Heart left ventricle (tissue), 16 donors: ENCODE measurements around the gene ASXL2. TPM values are rescaled to one million over a fixed set of nuclear protein-coding genes. Genes with fewer than 3 reads are reported as not detected.

Experiments used
- ATAC-seq, 4 donors: fragments of 200-7000 bp; cut with Tn5 transposase; one replicate each; pipeline ENCODE4 v1.9.1; 2020 to 2022; ENCODE audit warnings: moderate library complexity in 4 of 4, mild to moderate bottlenecking in 3 of 4, moderate number of reproducible peaks in 1 of 4
- DNase-seq, 5 donors: peaks; one replicate each; pipeline ENCODE4 v3.0.0-alpha.2; 2020
- H3K27ac ChIP-seq, 12 donors: fragments of 200-600 bp; sonication (generic) in 4 of 12; one replicate each; pipeline versions ENCODE4 v1.5.0 to v1.8.0; 2016 to 2022; ENCODE audit warnings: mild to moderate bottlenecking in 2 of 12
- H3K27me3 ChIP-seq, 9 donors: fragments of 200-600 bp; sonication (generic) in 2 of 9; one replicate each; pipeline versions ENCODE4 v1.5.1 to v1.8.0; 2016 to 2022; ENCODE audit warnings: mild to moderate bottlenecking in 3 of 9
- H3K36me3 ChIP-seq, 9 donors: fragments of 200-600 bp; sonication (generic) in 2 of 9; one replicate each; pipeline versions ENCODE4 v1.5.0 to v1.8.0; 2018 to 2022; ENCODE audit warnings: mild to moderate bottlenecking in 2 of 9
- H3K4me1 ChIP-seq, 12 donors: fragments of 200-600 bp; sonication (generic) in 4 of 12; one replicate each; pipeline versions ENCODE4 v1.5.0 to v1.8.0; 2016 to 2022; ENCODE audit warnings: mild to moderate bottlenecking in 3 of 12
- H3K4me3 ChIP-seq, 12 donors: fragments of 200-600 bp; sonication (generic) in 4 of 12; one replicate each; pipeline versions ENCODE4 v1.5.0 to v1.8.0; 2017 to 2022; ENCODE audit warnings: mild to moderate bottlenecking in 9 of 12, moderate library complexity in 4 of 12
- H3K9me3 ChIP-seq, 12 donors: fragments of 200-600 bp; sonication (generic) in 4 of 12; one replicate each; pipeline versions ENCODE4 v1.5.0 to v1.8.0; 2016 to 2022; ENCODE audit warnings: mild to moderate bottlenecking in 1 of 12
- POLR2A ChIP-seq, 2 donors: fragments of 450-650 bp; IDR thresholded peaks; one replicate each; pipeline ENCODE4 v1.6.1; 2017; ENCODE audit warnings: antibody characterized with exemption in 2 of 2, mild to moderate bottlenecking in 2 of 2, moderate library complexity in 2 of 2
- WGBS, 4 donors: extraction: QIAGEN DNeasy Blood & Tissue Kit in 2 of 4; methylation state at CpG; one replicate each; pipeline versions ENCODE4 v1.1.5 to v1.1.7; 2013 to 2018; 5-methylcytosine and 5-hydroxymethylcytosine counted together
- intact Hi-C, 10 donors: fragments of 100-400 bp; cut with DNase I; formaldehyde crosslinking; loops; one replicate each; pipeline versions ENCODE4 v1.11.1 to v1.14.2; 2022
- polyA plus RNA-seq, 2 donors: library from polyadenylated mRNA; stranded (reverse); fragments of 200-250 nt; gene quantifications; one replicate each; pipeline ENCODE4 v1.2.3, GENCODE V29; 2013
- total RNA-seq, 9 donors: library from RNA; depleted of rRNA in 2 of 9; stranded (reverse); fragments of >200 nt in 2 of 9; fragmentation: NEBNext Ultra II Directional in 3 of 9; extraction: Animal tissue kit (Norgen Biotek cat#: 25700) in 3 of 9; gene quantifications; one replicate each; pipeline versions ENCODE4 v1.1.0 to v1.2.4, GENCODE V29; 2016 to 2023
- TF ChIP-seq, protein P1 (sequence below), 12 donors: fragments of 200-600 bp; sonication (generic) in 4 of 12; IDR thresholded peaks; one replicate each; pipeline versions ENCODE4 v1.5.0 to v1.8.0; 2018 to 2022; ENCODE audit warnings: antibody characterized with exemption in 12 of 12, mild to moderate bottlenecking in 5 of 12
- donor health status: ischemic (EF 13 %, LVEDD 7.1; RV severe dilation, severe dysfunction).
- donor health status: healthy with polysubstance abuse.
- donor health status: DM: no; HTN: yes; CAD: no.
- donor health status: DM: no; HTN: no; CAD: no.
- donor health status: ischemic (EF 25% LVEDD 6.9; RV normal size, moderate dysfunction).
- donor health status: ischemic (EF 25% LVEDD 5.7; RV mildly dilated, moderate dysfunction).
- donor health status: healthy.
- donor health status: DM: yes; HTN: yes; CAD: no.
- donor health status: ischemic (EF 35%, LVEDD 5.7; RV mildly dilated, moderate dysfunction).
- donor health status: nonischemic (EF 11% LVEDD 7.7; RV severe dilation, severe dysfunction).
- donor health status: DM: yes; HTN: yes; CAD: no.
- donor health status: PGD.
- donor health status: ischemic (EF 29% LVEDD 5.4; RV normal size, mild dysfunction).
- donor health status: nonischemic (EF 23%, LVEDD 6.1; RV moderate dilation, normal function).

The ASXL2 gene
- total and polyA plus RNA-seq, 11 donors = 1.9 to 35.3 (median 23.0) TPM

DNA sequence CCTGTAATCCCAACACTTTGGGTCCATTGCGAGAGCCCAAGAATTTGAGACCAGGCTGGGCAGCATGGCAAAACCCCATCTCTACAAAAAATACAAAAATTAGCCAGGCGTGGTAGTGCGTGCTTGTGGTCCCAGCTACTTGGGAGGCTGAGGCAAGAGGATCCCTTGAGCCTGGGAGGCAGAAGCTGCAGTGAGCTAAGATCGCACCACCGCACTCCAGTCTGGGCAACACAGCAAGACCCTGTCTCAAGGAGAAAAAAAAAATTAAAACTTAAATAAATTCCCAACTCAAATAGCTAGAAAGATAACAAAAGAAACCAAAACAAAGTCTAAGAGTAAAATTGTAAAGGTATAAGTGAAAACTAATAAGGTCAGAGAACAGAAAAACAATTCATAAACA, 6.2 kb downstream of the ASXL2 start:
- WGBS, 4 donors = 95 to 98% (median 97%) methylated on average over 5 of the region's 5 CpGs
- peaks cover 0 to 44% (median 20%) of the 10 kb centered on the region in 9 donors for H3K36me3 ChIP-seq
- intact Hi-C loops = loop anchor here in 2 of 10 donors (10.0 kb wide), 1 partner anchor 197 kb away; the partner anchor contains the start of gene DTNB (in 2 of the 2)

DNA sequence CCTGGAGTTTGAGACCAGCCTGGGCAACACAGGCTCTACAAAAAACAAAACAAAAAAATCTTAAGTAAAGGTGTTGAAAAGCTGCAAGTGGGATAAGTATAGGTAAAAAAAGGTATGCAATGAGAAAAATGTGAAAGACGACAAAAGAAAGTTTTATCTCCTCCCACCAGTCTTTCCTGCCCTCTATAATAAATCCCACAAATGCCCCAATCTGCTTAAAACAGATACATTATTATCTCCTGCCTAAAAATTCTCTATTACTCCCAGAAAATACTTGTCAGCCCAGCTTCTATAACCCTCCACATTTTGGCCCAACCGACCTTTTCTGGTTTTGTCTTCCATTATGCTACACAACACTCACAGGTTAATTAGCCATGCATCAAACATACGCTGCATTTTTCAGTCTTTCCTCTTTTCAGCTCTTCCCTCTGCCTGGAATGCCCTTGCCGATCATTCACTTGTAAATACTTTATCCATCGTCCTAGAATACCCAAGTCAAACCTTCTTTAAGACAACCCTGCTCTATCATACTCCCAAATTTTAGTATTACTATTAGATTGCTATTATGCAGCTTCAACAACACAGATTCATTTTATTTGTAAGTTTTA, 10.8 kb downstream of the ASXL2 start:
- H3K4me1 ChIP-seq = peaks cover 0 to 16% (median 0%) of the 10 kb centered on the region in 12 donors
- H3K4me3 ChIP-seq = no peak overlapping the region
- H3K9me3 ChIP-seq = no peaks in the 10 kb centered on the region
- ATAC-seq (no peak), DNase-seq (no peak)
- no peaks in the 10 kb centered on the region for H3K27me3 ChIP-seq
- WGBS, 4 donors = 71 to 92% (median 86%) methylated on average over 5 of the region's 5 CpGs
- intact Hi-C loops = no loop called here
- no peak for TF ChIP-seq POLR2A (IDR thresholded peaks at IDR 0.05)
- TF ChIP-seq, protein P1, sequence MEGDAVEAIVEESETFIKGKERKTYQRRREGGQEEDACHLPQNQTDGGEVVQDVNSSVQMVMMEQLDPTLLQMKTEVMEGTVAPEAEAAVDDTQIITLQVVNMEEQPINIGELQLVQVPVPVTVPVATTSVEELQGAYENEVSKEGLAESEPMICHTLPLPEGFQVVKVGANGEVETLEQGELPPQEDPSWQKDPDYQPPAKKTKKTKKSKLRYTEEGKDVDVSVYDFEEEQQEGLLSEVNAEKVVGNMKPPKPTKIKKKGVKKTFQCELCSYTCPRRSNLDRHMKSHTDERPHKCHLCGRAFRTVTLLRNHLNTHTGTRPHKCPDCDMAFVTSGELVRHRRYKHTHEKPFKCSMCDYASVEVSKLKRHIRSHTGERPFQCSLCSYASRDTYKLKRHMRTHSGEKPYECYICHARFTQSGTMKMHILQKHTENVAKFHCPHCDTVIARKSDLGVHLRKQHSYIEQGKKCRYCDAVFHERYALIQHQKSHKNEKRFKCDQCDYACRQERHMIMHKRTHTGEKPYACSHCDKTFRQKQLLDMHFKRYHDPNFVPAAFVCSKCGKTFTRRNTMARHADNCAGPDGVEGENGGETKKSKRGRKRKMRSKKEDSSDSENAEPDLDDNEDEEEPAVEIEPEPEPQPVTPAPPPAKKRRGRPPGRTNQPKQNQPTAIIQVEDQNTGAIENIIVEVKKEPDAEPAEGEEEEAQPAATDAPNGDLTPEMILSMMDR (IDR thresholded peaks at IDR 0.05) = no peak
- no peak overlapping the region for H3K27ac ChIP-seq
- H3K36me3 ChIP-seq = peaks cover 0 to 28% (median 17%) of the 10 kb centered on the region in 9 donors

More for the DNA sequence above, 6.2 kb downstream of the ASXL2 start:
- no peaks in the 10 kb centered on the region for H3K27me3 ChIP-seq
- no peak for DNase-seq
- no peak overlapping the region for H3K4me3 ChIP-seq
- no peaks in the 10 kb centered on the region for H3K9me3 ChIP-seq
- no peak for TF ChIP-seq POLR2A (IDR thresholded peaks at IDR 0.05)
- TF ChIP-seq, protein P1 (IDR thresholded peaks at IDR 0.05) = no peak
- no peak for ATAC-seq
- H3K27ac ChIP-seq = no peak overlapping the region
- H3K4me1 ChIP-seq = peaks cover 0 to 29% (median 16%) of the 10 kb centered on the region in 12 donors

DNA sequence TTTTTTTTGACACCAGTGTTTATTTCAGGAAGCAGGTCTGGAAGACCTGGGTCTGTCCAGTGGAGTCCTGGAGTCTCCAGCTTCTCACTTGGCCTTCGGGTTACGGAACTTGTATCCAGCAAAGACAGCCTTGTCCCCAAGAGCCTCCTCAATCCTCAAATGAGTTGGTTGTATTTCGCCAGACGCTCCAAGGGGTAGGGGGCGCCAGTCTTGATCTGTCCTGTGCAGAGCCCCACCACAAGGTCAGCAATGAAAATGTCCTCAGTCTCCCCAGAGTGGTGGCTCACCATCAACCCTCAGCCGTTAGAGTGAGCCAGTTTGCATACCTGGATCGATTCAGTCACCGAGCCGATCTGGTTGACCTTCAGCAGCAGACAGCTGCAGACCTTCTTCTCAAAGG, 21.9 kb downstream of the ASXL2 start:
- intact Hi-C loops = loop anchor here in 5 of 10 donors (10.0 kb wide), 2 partner anchors 98 to 288 kb away; no protein-coding TSS in a partner anchor
- TF ChIP-seq POLR2A (IDR thresholded peaks at IDR 0.05) = no peak
- TF ChIP-seq, protein P1 (IDR thresholded peaks at IDR 0.05) = no peak
- Histone ChIP-seq H3K9me3 (no peaks in the 10 kb centered on the region), H3K4me1 (peaks cover 0 to 36% (median 10%) of the 10 kb centered on the region in 12 donors), H3K27me3 (no peaks in the 10 kb centered on the region), H3K36me3 (peaks cover 0 to 8% (median 0%) of the 10 kb centered on the region in 9 donors), H3K4me3 (no peak overlapping the region), H3K27ac (no peak overlapping the region)
- WGBS, 4 donors = 87 to 97% (median 92%) methylated on average over 9 of the region's 9 CpGs
- DNase-seq = no peak
- no peak for ATAC-seq

DNA sequence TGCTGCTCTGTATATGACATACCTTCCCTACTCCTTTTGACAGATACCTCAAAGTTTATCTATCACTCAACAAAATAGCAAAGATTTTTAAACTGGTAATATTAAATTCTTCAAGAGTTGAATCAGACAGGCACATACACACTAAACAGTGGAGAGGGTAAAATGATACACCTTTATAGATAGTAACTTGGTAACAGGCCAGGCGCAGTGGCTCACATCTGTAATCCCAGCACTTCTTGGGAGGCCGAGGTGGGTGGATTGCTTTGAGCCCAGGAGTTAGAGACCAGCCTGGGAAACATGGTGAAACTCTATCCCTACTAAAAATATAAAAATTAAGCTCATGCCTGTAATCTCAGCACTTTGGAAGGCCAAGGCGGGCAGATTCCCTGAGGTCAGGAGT, 23.2 kb downstream of the ASXL2 start:
- Histone ChIP-seq H3K9me3 (no peaks in the 10 kb centered on the region), H3K36me3 (peaks cover 0 to 8% (median 0%) of the 10 kb centered on the region in 9 donors), H3K4me3 (no peak overlapping the region), H3K27me3 (no peaks in the 10 kb centered on the region), H3K27ac (no peak overlapping the region), H3K4me1 (peaks cover 0 to 45% (median 10%) of the 10 kb centered on the region in 12 donors)
- WGBS, 4 donors = 91 to 98% (median 93%) methylated on average over 3 of the region's 3 CpGs
- ATAC-seq (no peak), DNase-seq (no peak)
- intact Hi-C loops = loop anchor here in 5 of 10 donors (10.0 kb wide), 2 partner anchors 100 to 290 kb away; no protein-coding TSS in a partner anchor
- no peak for TF ChIP-seq POLR2A (IDR thresholded peaks at IDR 0.05)
- TF ChIP-seq, protein P1 (IDR thresholded peaks at IDR 0.05) = no peak
